Measurements from ENCODE around the gene NACC2. TPM values are rescaled to one million over a fixed set of nuclear protein-coding genes. Genes with fewer than 3 reads are reported as not detected.

The NACC2 gene
- total RNA-seq, 1 donor from 2014 or later: 8.1 TPM

DNA sequence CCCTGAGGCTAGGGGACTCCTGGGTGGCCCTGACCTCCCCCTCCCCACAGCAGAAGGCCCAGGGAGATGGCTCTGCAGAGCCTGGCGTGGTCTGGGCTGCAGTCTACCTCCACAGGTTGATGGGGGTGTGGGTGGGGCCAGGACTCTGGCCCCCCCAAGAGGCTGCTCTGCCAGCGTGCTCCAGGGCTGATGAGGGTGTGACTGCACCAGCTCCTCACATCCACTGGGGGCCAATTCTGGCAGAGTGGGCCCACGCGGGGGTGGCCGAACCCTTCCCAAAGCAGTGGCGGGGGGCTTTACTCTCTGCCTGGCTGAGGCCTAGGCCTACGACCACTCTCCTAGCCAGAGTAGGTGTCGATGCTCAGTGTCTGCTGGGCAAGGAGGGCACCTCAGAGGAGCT lies 105.9 kb downstream of the NACC2 start:
- no peaks in the 10 kb centered on the region for H3K9me3 Mint-ChIP-seq
- peaks cover 9% of the 10 kb centered on the region for H3K4me1 Mint-ChIP-seq
- H3K4me3 Mint-ChIP-seq: no peak overlapping the region
- no peaks in the 10 kb centered on the region for H3K27me3 Mint-ChIP-seq (ENCODE audit: low read depth)
- no peak for DNase-seq (ENCODE audit: low read depth, low spot score)
- H3K36me3 Mint-ChIP-seq (ENCODE audit: low read depth): no peaks in the 10 kb centered on the region
- H3K27ac Mint-ChIP-seq (ENCODE audit: unreplicated experiment): no peak overlapping the region
- TF ChIP-seq, protein P1, sequence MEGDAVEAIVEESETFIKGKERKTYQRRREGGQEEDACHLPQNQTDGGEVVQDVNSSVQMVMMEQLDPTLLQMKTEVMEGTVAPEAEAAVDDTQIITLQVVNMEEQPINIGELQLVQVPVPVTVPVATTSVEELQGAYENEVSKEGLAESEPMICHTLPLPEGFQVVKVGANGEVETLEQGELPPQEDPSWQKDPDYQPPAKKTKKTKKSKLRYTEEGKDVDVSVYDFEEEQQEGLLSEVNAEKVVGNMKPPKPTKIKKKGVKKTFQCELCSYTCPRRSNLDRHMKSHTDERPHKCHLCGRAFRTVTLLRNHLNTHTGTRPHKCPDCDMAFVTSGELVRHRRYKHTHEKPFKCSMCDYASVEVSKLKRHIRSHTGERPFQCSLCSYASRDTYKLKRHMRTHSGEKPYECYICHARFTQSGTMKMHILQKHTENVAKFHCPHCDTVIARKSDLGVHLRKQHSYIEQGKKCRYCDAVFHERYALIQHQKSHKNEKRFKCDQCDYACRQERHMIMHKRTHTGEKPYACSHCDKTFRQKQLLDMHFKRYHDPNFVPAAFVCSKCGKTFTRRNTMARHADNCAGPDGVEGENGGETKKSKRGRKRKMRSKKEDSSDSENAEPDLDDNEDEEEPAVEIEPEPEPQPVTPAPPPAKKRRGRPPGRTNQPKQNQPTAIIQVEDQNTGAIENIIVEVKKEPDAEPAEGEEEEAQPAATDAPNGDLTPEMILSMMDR (conservative IDR thresholded peaks at IDR 0.05): no peak

DNA sequence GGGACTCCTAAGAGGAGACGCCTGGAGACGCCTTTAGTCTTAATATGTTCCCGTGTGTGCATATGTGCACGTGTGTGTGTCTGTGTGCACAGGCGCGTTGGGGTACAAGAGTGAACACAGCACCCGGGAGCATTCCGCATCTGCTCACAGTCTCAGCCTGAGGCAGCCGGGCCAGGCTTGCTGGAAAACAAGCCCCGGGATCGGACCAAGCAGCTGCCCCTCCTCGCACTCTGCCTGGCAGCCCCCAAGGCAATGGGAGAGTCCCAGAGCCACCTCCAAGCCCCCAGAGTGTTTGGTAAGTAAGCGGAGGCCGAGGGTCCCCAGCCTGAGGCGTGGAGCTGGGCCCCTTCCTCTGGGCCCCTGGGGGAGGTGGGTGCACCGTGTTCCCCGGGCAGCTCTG lies 106.6 kb downstream of the NACC2 start:
- DNase-seq (ENCODE audit: low read depth, low spot score): no peak
- Mint-ChIP-seq H3K9me3 (no peaks in the 10 kb centered on the region), H3K4me1 (peaks cover 5% of the 10 kb centered on the region), H3K27ac (ENCODE audit: unreplicated experiment) (no peak overlapping the region), H3K27me3 (ENCODE audit: low read depth) (no peaks in the 10 kb centered on the region), H3K36me3 (ENCODE audit: low read depth) (no peaks in the 10 kb centered on the region), H3K4me3 (no peak overlapping the region)
- TF ChIP-seq, protein P1 (conservative IDR thresholded peaks at IDR 0.05): no peak

DNA sequence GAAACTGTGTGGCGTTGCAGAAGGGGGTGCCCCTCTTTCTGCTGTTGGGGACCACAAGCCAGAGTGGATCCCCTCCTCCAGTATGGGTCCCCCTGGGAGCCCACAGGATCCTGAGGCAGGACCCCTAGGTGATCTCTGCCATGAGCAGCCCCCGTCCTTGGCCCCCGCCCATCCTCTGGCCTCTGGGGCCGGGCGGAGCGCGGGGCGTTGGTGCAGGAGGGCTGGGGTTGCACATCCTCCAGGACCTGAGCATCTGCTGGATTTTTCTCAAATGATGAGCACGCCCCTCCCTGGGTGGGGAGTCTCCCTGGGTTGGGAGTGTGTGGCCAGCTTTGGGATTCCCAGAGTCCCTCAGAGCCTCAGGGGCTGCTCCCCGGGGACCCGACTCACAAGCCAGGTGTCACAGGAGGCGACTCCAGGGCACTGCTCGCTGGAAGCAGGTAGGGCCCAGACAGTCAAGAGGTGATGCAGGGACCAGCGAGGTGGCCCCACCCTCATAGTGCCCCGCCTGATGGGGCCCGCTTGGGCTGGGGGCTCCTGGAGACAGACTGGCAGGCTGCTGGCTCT lies 107.2 kb downstream of the NACC2 start:
- no peak overlapping the region for H3K27ac Mint-ChIP-seq (ENCODE audit: unreplicated experiment)
- H3K36me3 Mint-ChIP-seq (ENCODE audit: low read depth): no peaks in the 10 kb centered on the region
- H3K27me3 Mint-ChIP-seq (ENCODE audit: low read depth): no peaks in the 10 kb centered on the region
- H3K4me3 Mint-ChIP-seq: no peak overlapping the region
- DNase-seq (ENCODE audit: low read depth, low spot score): no peak
- TF ChIP-seq, protein P1 (conservative IDR thresholded peaks at IDR 0.05): no peak
- no peaks in the 10 kb centered on the region for H3K9me3 Mint-ChIP-seq
- peaks cover 4% of the 10 kb centered on the region for H3K4me1 Mint-ChIP-seq

DNA sequence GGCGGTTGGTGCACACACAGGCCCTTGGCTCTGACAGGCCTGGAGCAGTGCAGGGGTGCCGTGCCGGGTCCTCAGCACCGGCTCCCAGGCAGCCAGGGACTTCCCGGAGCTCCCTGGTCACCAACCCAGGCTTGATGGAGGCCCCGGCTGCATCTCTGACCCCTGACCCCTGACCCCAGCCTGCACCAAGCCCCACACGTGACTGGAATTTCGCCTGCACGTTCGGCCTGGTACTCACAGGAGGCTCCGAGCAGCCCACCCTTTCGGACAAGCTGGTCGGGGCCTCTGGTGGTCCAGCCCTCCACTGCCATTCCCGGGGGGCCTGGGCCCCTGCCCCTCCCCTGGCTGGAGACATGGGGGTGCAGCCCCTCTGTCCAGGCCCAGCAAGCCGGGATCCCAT lies 108.5 kb downstream of the NACC2 start:
- Mint-ChIP-seq H3K9me3 (no peaks in the 10 kb centered on the region), H3K4me3 (no peak overlapping the region), H3K4me1 (peaks cover under 1% of the 10 kb centered on the region), H3K27me3 (ENCODE audit: low read depth) (no peaks in the 10 kb centered on the region), H3K27ac (ENCODE audit: unreplicated experiment) (no peak overlapping the region), H3K36me3 (ENCODE audit: low read depth) (no peaks in the 10 kb centered on the region)
- no peak for DNase-seq (ENCODE audit: low read depth, low spot score)
- TF ChIP-seq, protein P1 (conservative IDR thresholded peaks at IDR 0.05): no peak

DNA sequence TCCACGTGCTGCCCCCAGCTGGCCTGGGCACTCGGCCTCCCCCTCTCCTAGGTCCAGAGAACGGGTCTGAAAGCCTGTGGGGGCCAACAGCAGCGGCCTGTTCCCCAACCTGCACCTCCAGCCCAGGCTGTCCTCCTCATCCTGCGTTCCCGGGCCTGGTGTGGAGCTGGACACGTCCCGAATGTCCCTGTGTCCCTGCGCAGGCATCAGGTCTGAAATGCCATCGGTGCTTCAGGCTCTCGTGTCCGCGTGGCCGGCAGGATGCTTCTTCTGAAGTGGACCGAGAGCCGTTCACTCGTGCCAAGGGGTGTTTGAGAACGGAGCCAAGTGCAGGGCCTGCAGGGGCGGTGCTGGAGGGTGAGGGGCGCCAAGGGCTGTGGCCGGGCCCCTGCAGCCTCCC lies 109.2 kb downstream of the NACC2 start:
- no peaks in the 10 kb centered on the region for H3K9me3 Mint-ChIP-seq
- no peak overlapping the region for H3K27ac Mint-ChIP-seq (ENCODE audit: unreplicated experiment)
- TF ChIP-seq, protein P1 (conservative IDR thresholded peaks at IDR 0.05): no peak
- no peak overlapping the region for H3K4me3 Mint-ChIP-seq
- H3K4me1 Mint-ChIP-seq: no peaks in the 10 kb centered on the region
- DNase-seq (ENCODE audit: low read depth, low spot score): no peak
- no peaks in the 10 kb centered on the region for H3K27me3 Mint-ChIP-seq (ENCODE audit: low read depth)
- no peaks in the 10 kb centered on the region for H3K36me3 Mint-ChIP-seq (ENCODE audit: low read depth)

DNA sequence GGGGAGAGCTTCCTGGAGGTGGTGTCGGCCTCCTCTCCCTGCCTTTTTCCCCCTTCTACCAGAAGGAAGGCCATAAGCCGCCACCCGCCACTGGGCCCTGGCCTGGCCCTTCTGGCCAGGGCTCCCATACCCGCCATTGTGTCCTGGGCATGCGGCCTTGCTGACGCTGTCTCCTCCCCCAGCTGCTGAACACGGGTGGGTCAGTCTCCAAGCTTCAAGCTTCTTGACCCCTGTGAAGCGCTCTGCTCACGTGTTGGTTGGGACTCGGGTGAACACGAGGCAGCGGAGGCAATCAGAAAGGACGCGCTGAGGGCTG lies 109.7 kb downstream of the NACC2 start:
- no peak for DNase-seq (ENCODE audit: low read depth, low spot score)
- Mint-ChIP-seq H3K4me3 (no peak overlapping the region), H3K4me1 (no peaks in the 10 kb centered on the region), H3K9me3 (no peaks in the 10 kb centered on the region), H3K27ac (ENCODE audit: unreplicated experiment) (no peak overlapping the region), H3K27me3 (ENCODE audit: low read depth) (no peaks in the 10 kb centered on the region), H3K36me3 (ENCODE audit: low read depth) (no peaks in the 10 kb centered on the region)
- TF ChIP-seq, protein P1 (conservative IDR thresholded peaks at IDR 0.05): no peak

All from neural crest cell (in vitro differentiated cells).